ENCODE data around the gene NDUFB10.

The NDUFB10 gene

DNA sequence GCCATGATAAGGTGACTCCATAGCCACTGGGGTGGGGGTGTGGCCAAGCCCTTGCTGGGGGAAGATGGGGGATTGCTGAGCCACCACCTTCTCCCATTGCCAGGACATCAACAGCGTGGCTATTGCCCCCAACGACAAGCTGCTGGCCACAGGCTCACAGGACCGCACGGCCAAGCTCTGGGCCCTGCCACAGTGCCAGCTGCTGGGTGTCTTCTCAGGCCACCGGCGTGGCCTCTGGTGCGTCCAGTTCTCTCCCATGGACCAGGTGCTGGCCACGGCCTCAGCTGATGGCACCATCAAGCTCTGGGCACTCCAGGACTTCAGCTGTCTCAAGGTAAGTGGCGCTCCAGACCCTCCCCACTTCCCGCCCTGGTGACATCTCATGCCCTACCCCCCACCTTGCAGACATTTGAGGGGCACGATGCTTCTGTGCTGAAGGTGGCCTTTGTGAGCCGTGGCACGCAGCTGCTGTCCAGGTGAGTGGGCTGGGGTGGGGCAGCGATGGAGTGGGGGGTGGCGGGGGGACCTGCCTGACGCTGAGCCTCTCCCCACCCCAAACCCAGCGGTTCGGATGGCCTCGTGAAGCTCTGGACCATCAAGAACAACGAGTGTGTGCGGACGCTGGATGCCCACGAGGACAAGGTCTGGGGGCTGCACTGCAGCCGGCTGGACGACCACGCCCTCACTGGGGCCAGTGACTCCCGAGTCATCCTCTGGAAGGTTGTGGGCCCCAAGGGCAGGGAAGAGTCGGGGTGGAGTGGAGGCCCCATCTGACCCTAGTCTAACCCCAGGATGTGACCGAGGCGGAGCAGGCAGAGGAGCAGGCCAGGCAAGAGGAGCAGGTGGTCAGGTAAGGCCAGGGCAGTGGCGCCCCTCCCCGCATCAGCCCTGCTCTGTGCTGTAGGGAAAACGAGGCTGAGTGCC, 17.9 kb downstream of the NDUFB10 start:
- in situ Hi-C loops (cut with HindIII; ENCODE audit: low sequenced_read_pairs): no loop called here
- TF ChIP-seq, protein P1, sequence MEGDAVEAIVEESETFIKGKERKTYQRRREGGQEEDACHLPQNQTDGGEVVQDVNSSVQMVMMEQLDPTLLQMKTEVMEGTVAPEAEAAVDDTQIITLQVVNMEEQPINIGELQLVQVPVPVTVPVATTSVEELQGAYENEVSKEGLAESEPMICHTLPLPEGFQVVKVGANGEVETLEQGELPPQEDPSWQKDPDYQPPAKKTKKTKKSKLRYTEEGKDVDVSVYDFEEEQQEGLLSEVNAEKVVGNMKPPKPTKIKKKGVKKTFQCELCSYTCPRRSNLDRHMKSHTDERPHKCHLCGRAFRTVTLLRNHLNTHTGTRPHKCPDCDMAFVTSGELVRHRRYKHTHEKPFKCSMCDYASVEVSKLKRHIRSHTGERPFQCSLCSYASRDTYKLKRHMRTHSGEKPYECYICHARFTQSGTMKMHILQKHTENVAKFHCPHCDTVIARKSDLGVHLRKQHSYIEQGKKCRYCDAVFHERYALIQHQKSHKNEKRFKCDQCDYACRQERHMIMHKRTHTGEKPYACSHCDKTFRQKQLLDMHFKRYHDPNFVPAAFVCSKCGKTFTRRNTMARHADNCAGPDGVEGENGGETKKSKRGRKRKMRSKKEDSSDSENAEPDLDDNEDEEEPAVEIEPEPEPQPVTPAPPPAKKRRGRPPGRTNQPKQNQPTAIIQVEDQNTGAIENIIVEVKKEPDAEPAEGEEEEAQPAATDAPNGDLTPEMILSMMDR (IDR thresholded peaks at IDR 0.05; ENCODE audit: low read depth, low read length, missing control alignments): no peak
- H3K4me3 ChIP-seq (ENCODE audit: low read depth, low read length): no peak overlapping the region
- no peak for DNase-seq (ENCODE audit: low read depth)

DNA sequence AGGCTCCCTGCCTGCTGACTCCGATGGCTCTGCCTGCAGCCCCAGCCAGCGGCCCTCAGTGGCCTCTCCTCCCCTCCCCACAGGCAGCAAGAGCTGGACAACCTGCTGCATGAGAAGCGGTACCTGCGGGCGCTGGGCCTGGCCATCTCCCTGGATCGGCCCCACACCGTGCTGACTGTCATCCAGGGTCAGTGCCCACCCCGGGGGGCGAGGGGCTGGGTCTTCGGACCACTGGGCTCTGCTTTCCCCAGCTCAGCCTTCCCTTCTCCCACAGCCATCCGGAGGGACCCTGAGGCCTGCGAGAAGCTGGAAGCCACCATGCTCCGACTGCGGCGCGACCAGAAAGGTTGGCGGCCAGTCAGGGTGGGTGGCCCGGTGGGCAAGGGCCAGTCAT, 18.5 kb downstream of the NDUFB10 start:
- no peak overlapping the region for H3K4me3 ChIP-seq (ENCODE audit: low read depth, low read length)
- TF ChIP-seq, protein P1 (IDR thresholded peaks at IDR 0.05; ENCODE audit: low read depth, low read length, missing control alignments): no peak
- in situ Hi-C loops (cut with HindIII; ENCODE audit: low sequenced_read_pairs): no loop called here
- no peak for DNase-seq (ENCODE audit: low read depth)

DNA sequence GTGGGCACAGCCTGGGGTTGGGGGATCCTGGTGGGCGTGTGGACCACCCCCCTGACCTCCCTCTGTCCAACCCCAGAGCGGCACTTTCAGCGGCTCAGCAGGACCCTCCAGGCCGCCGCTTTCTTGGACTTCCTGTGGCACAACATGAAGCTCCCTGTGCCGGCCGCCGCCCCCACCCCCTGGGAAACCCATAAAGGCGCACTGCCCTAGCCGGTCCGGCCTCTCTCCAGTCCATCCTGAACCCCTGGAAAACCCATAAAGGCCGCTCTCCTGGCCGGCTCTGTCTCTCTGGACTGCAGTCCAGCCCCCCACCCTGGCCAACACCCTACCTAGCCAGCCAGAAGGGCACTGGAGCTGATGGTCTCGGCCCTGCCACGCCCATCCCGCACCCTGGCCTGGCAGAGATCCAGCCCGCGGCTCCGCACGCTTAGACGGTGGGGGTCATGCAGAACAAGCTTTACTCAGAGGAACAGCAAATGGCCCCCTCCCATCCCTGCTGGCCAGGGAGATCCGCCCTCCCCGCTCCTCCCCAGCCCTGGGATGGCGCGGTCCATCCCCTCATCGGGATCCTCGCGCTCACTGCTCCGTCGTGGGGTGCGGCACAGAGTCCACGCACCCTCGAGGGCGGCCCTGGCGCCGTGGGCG, 19.3 kb downstream of the NDUFB10 start:
- in situ Hi-C loops (cut with HindIII; ENCODE audit: low sequenced_read_pairs): no loop called here
- no peak overlapping the region for H3K4me3 ChIP-seq (ENCODE audit: low read depth, low read length)

DNA sequence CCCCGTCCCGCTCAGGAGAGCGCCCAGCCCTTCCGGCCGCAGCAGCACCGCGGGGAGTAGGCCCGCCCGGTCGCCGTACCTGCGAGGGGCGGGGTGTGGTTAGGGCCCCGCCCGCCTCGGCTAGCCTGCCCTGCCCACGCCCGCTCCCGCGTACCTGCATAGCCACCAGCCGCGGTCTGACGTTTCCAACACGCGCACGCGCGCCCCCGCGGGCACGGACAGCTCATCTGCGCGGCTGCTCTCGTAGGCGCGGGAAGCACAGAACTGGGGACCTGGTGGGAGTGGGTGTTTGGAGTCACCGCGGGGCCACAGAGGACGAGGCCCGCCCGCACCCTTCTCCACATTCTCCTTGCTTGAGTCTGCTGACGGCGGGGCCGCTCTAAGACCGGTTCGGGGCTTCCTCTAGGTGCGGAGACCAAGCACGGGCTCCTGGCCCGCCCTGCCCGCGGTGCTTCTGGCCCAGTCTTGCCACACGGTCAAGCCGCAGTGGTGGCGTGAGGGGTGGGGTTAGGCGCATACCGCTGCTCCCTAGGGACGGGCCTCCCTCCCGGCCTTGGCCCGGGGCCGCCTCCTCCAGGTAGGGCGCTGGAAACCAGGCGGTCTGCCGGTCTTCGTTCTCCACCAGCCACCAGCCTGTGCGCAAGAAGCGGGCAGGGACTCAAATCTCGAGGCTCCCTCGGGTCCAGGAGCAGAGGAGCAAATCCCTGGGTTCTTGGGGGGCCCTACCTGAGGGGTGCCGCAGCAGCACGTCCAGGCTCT, 20.1 kb downstream of the NDUFB10 start:
- DNase-seq (ENCODE audit: low read depth): no peak
- TF ChIP-seq, protein P1 (IDR thresholded peaks at IDR 0.05; ENCODE audit: low read depth, low read length, missing control alignments): no peak
- no peak overlapping the region for H3K4me3 ChIP-seq (ENCODE audit: low read depth, low read length)
- in situ Hi-C loops (cut with HindIII; ENCODE audit: low sequenced_read_pairs): loop anchor here (5.0 kb wide), 1 partner anchor 58 kb away; no protein-coding TSS in a partner anchor

More for the DNA sequence above, 19.3 kb downstream of the NDUFB10 start:
- TF ChIP-seq, protein P1 (IDR thresholded peaks at IDR 0.05; ENCODE audit: low read depth, low read length, missing control alignments): no peak
- no peak for DNase-seq (ENCODE audit: low read depth)

DNA sequence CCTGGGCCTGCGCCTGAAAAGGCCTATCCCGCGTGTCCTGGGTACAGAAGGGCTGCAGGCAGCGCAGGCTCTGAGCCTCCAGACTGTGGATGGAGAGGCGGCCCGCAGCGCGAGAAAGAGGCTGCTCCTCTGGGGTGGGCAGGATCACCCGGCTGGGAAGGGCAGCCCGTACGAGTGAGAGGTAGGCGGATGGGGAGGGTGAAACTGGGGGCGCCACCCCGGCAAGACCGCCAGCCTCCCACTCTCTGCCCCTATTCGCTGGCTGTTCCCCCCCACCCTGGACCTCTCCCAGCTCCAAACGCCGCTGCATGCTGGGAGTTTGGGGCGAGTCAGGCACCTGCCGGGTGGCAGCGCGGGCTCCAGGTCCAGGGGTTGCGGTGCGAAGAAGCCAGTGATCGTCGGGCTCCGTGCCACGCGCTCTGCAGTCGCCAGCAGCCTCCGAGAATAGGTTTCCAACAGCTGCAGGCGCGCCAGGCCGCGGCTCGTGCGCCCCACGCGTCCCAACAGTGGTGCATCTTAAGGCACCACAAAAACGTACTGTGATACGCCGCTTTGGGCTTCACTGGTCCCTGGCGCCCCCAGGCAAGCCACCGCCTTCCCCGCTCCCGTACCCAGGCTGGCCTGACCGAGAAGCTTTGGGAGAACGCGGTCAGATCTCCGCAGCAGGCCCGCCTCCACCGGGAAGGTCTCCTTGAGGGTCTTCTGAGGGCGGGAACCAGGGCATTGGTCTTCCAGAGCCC, 20.9 kb downstream of the NDUFB10 start:
- TF ChIP-seq, protein P1 (IDR thresholded peaks at IDR 0.05; ENCODE audit: low read depth, low read length, missing control alignments): no peak
- no peak overlapping the region for H3K4me3 ChIP-seq (ENCODE audit: low read depth, low read length)
- in situ Hi-C loops (cut with HindIII; ENCODE audit: low sequenced_read_pairs): loop anchor here (5.0 kb wide), 1 partner anchor 57 kb away; no protein-coding TSS in a partner anchor

DNA sequence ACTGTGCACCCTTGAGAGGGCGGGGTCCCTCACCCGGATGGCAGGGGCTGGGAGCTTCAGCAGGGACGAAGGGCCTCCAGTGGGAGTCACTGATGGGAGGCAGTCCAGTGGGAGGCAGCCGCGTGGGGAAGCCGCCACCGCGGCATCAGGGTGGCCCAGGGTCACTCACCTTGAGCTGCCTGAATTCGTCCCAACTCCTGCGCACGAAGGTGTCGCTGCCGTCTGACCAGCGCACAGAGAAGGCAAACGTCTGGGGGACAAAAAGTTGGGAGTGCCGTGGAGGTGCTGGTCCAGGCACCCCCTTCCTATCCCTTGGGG, 21.4 kb downstream of the NDUFB10 start:
- no peak for DNase-seq (ENCODE audit: low read depth)
- no peak overlapping the region for H3K4me3 ChIP-seq (ENCODE audit: low read depth, low read length)
- TF ChIP-seq, protein P1 (IDR thresholded peaks at IDR 0.05; ENCODE audit: low read depth, low read length, missing control alignments): no peak
- in situ Hi-C loops (cut with HindIII; ENCODE audit: low sequenced_read_pairs): loop anchor here (5.0 kb wide), 1 partner anchor 57 kb away; no protein-coding TSS in a partner anchor

More for the DNA sequence above, 20.9 kb downstream of the NDUFB10 start:
- DNase-seq (ENCODE audit: low read depth): no peak
